H1 (cell line): Measurements from ENCODE around the gene ARL6IP6. TPM values are rescaled to one million over a fixed set of nuclear protein-coding genes. Genes with fewer than 3 reads are reported as not detected.

ENCODE experiments used
- ATF3 ChIP-seq: IDR thresholded peaks from 2 replicates; pipeline ENCODE4 v1.6.1; 2011; ENCODE audit warnings: low read depth, mild to moderate bottlenecking, low read length; ENCODE audit not compliant: insufficient read depth
- BCL11A ChIP-seq, 2 experiments: IDR thresholded peaks; one replicate each; pipeline ENCODE4 v1.6.1; 2011; ENCODE audit warnings: low read depth in 2 of 2, low read length in 2 of 2, mild to moderate bottlenecking in 2 of 2
- E2F6 ChIP-seq: IDR thresholded peaks from 2 replicates; pipeline ENCODE4 v1.6.1; 2012; ENCODE audit warnings: inconsistent platforms
- KDM1A ChIP-seq: fragments of 200-600, 300-600 bp; sonication (generic); IDR thresholded peaks from 2 replicates; pipeline ENCODE4 v1.7.1; 2016; ENCODE audit warnings: mild to moderate bottlenecking, low read length, borderline replicate concordance
- MAFK ChIP-seq: IDR thresholded peaks from 2 replicates; pipeline ENCODE4 v1.6.1; 2012; ENCODE audit warnings: low read depth, mild to moderate bottlenecking, improper control_type of control experiment, low read length
- RAD21 ChIP-seq, 2 experiments: IDR thresholded peaks in 1 of 2; conservative IDR thresholded peaks in 1 of 2; 2 replicates each; pipeline ENCODE4 v1.6.1; 2011; ENCODE audit warnings: low read depth in 2 of 2, low read length in 2 of 2, improper control_type of control experiment in 1 of 2, inconsistent platforms in 1 of 2, mild to moderate bottlenecking in 1 of 2, moderate library complexity in 1 of 2
- USF2 ChIP-seq: IDR thresholded peaks from 2 replicates; pipeline ENCODE4 v1.6.1; 2011; ENCODE audit warnings: low read length, improper control_type of control experiment
- polyA plus RNA-seq, 7 experiments: library from polyadenylated mRNA; depleted of rRNA in 3 of 7; stranded (reverse) in 5 of 7; unstranded in 2 of 7; fragments of >200 nt in 5 of 7; fragments of 200-250 nt in 2 of 7; gene quantifications; 1 replicate in 5 of 7; 2 replicates in 1 of 7; 4 replicates in 1 of 7; pipeline versions ENCODE4 v1.2.1 to v1.2.3, GENCODE V29; 2011 to 2013; ENCODE audit warnings: missing spikeins in 2 of 7, mixed read lengths in 2 of 7
- total RNA-seq: library from RNA; stranded (reverse); fragmentation: NEBNext Ultra II Directional; extraction: Animal tissue kit (Norgen Biotek cat#: 25700); gene quantifications from 2 replicates; pipeline ENCODE4 v1.2.1, GENCODE V29; 2021

ARL6IP6 gene
- total and polyA plus RNA-seq, 2 of the 8 experiments (the other 6 are each of a cell fraction or from before 2014, with no cell fraction given): 47.3 to 92.9 TPM

GRCh38 chr2:152694161-152694661 is 24.2 kb upstream of the ARL6IP6 start (continued):
- TF ChIP-seq USF2 (no peak), ATF3 (no peak), MAFK (no peak), BCL11A (IDR thresholded peaks at IDR 0.05; ENCODE audit: low read depth in 2 of 2, low read length in 2 of 2) (no peak), KDM1A (no peak), E2F6 (no peak), RAD21 (IDR thresholded peaks at IDR 0.05 in 1 of 2, conservative IDR thresholded peaks at IDR 0.05 in 1 of 2; ENCODE audit: low read depth in 2 of 2, low read length in 2 of 2) (no peak)
